Measurements from ENCODE around the gene GFRA1. TPM values are rescaled to one million over a fixed set of nuclear protein-coding genes. Genes with fewer than 3 reads are reported as not detected.

GFRA1 gene
- polyA plus RNA-seq, 2 of the 4 experiments (the other 2 are of a cell fraction): 4.0 to 9.5 TPM

DNA sequence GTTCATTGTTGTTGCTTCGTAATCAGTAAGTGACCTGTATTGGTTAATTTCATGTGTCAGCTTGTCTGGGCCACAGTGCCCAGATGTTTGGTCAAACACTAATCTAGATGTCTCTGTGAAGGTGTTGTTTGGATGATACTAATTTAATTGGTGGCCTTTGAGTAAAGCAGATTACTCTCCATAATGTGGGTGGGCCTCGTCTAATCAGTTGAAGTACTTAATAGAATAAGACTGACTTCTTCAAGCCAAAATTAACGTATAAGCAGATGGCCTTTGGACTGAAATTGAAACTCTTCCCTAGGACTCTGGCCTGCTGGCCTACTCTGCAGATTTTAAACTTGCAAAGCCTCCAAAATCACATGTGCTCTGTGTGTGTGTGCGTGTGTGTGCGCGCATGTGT is 245.7 kb downstream of the GFRA1 start:
- Histone ChIP-seq H3K27ac (no peak overlapping the region), H3K4me1 (no peaks in the 10 kb centered on the region), H3K4me3 (no peak overlapping the region), H3K4me2 (no peak overlapping the region), H3K9me3 (no peaks in the 10 kb centered on the region)
- FAIRE-seq (no peak), ATAC-seq (no peak), DNase-seq (ENCODE audit: low read depth in 1 of 2, low spot score in 1 of 2) (no peak)
- WGBS (ENCODE audit: missing lambda C conversion rate): 61% methylated on average over 6 of the region's 6 CpGs
- POLR2A ChIA-PET: no interaction called here
- TF ChIP-seq ESRRA (IDR thresholded peaks at IDR 0.05; ENCODE audit: borderline replicate concordance, low read length) (no peak), BHLHE40 (IDR thresholded peaks at IDR 0.05; ENCODE audit: low read depth, low read length) (no peak), NFE2L2 (conservative IDR thresholded peaks at IDR 0.05; ENCODE audit: low read length) (no peak), ZC3H11A (IDR thresholded peaks at IDR 0.05) (no peak), POLR2A (IDR thresholded peaks at IDR 0.05; ENCODE audit: low read length) (no peak), MAFK (IDR thresholded peaks at IDR 0.05; ENCODE audit: partially characterized antibody) (no peak), RCOR1 (IDR thresholded peaks at IDR 0.05; ENCODE audit: low read depth, low read length) (no peak), GATA3 (IDR thresholded peaks at IDR 0.05; ENCODE audit: borderline replicate concordance) (no peak), CEBPB (IDR thresholded peaks at IDR 0.05) (no peak), HEYL (CRISPR knock-in tag; IDR thresholded peaks at IDR 0.05) (no peak), PHF8 (IDR thresholded peaks at IDR 0.05; ENCODE audit: borderline replicate concordance, low read depth) (no peak)
- TF ChIP-seq, protein P1, sequence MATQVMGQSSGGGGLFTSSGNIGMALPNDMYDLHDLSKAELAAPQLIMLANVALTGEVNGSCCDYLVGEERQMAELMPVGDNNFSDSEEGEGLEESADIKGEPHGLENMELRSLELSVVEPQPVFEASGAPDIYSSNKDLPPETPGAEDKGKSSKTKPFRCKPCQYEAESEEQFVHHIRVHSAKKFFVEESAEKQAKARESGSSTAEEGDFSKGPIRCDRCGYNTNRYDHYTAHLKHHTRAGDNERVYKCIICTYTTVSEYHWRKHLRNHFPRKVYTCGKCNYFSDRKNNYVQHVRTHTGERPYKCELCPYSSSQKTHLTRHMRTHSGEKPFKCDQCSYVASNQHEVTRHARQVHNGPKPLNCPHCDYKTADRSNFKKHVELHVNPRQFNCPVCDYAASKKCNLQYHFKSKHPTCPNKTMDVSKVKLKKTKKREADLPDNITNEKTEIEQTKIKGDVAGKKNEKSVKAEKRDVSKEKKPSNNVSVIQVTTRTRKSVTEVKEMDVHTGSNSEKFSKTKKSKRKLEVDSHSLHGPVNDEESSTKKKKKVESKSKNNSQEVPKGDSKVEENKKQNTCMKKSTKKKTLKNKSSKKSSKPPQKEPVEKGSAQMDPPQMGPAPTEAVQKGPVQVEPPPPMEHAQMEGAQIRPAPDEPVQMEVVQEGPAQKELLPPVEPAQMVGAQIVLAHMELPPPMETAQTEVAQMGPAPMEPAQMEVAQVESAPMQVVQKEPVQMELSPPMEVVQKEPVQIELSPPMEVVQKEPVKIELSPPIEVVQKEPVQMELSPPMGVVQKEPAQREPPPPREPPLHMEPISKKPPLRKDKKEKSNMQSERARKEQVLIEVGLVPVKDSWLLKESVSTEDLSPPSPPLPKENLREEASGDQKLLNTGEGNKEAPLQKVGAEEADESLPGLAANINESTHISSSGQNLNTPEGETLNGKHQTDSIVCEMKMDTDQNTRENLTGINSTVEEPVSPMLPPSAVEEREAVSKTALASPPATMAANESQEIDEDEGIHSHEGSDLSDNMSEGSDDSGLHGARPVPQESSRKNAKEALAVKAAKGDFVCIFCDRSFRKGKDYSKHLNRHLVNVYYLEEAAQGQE (IDR thresholded peaks at IDR 0.05): no peak
- TF ChIP-seq, protein P2, sequence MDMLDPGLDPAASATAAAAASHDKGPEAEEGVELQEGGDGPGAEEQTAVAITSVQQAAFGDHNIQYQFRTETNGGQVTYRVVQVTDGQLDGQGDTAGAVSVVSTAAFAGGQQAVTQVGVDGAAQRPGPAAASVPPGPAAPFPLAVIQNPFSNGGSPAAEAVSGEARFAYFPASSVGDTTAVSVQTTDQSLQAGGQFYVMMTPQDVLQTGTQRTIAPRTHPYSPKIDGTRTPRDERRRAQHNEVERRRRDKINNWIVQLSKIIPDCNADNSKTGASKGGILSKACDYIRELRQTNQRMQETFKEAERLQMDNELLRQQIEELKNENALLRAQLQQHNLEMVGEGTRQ (IDR thresholded peaks at IDR 0.05): no peak
- TF ChIP-seq, protein P3, sequence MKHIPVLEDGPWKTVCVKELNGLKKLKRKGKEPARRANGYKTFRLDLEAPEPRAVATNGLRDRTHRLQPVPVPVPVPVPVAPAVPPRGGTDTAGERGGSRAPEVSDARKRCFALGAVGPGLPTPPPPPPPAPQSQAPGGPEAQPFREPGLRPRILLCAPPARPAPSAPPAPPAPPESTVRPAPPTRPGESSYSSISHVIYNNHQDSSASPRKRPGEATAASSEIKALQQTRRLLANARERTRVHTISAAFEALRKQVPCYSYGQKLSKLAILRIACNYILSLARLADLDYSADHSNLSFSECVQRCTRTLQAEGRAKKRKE (CRISPR knock-in tag; IDR thresholded peaks at IDR 0.05; ENCODE audit: low read depth): no peak
- CTCF ChIA-PET: no interaction called here

DNA sequence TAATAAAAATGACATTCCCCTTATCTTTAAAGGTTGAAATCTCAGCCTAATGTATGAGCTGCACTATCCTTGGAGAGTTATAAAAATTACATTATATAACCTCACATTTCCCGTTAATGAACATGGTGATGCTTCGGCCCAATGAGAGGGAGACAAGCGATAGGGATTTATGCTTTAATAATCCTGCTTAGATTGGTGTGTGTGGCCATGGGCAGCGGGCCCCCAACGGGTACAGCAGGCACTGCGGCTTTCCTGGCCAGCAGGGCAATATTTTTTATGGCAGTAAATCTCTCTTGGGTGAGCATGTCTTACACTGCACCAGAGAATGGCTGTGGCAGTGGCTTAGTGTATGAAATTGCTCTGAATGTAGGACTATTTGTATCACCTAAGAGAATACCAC is 246.3 kb downstream of the GFRA1 start:
- Histone ChIP-seq H3K4me2 (no peak overlapping the region), H3K4me3 (no peak overlapping the region), H3K9me3 (no peaks in the 10 kb centered on the region), H3K27ac (no peak overlapping the region), H3K4me1 (no peaks in the 10 kb centered on the region)
- DNase-seq (ENCODE audit: low read depth in 1 of 2, low spot score in 1 of 2) (no peak), ATAC-seq (no peak), FAIRE-seq (no peak)
- WGBS (ENCODE audit: missing lambda C conversion rate): 39% methylated on average over 6 of the region's 6 CpGs
- TF ChIP-seq NFE2L2 (conservative IDR thresholded peaks at IDR 0.05; ENCODE audit: low read length) (no peak), FOXS1 (CRISPR knock-in tag; IDR thresholded peaks at IDR 0.05) (no peak), ZFP36 (IDR thresholded peaks at IDR 0.05; ENCODE audit: borderline replicate concordance, partially characterized antibody) (no peak), RARB (CRISPR knock-in tag; IDR thresholded peaks at IDR 0.05) (no peak), POLR2A (IDR thresholded peaks at IDR 0.05; ENCODE audit: low read length) (no peak), FOSB (CRISPR knock-in tag; IDR thresholded peaks at IDR 0.05) (no peak), TP53 (CRISPR knock-in tag; IDR thresholded peaks at IDR 0.05) (no peak), PHF8 (IDR thresholded peaks at IDR 0.05; ENCODE audit: borderline replicate concordance, low read depth) (no peak), KDM1A (IDR thresholded peaks at IDR 0.05; ENCODE audit: low read depth) (no peak), KDM5A (IDR thresholded peaks at IDR 0.05) (no peak), NR3C1 (IDR thresholded peaks at IDR 0.05) (no peak), TFCP2L1 (CRISPR knock-in tag; IDR thresholded peaks at IDR 0.05) (no peak), CEBPB (IDR thresholded peaks at IDR 0.05) (no peak)
- TF ChIP-seq, protein P1 (IDR thresholded peaks at IDR 0.05): no peak
- TF ChIP-seq, protein P4, sequence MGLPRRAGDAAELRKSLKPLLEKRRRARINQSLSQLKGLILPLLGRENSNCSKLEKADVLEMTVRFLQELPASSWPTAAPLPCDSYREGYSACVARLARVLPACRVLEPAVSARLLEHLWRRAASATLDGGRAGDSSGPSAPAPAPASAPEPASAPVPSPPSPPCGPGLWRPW (IDR thresholded peaks at IDR 0.05): no peak
- ChIA-PET POLR2A (no interaction called here), CTCF (no interaction called here)
